IMR-90 (cell line): ENCODE measurements around the gene RRP1B. TPM values are rescaled to one million over a fixed set of nuclear protein-coding genes. Genes with fewer than 3 reads are reported as not detected.

Experiments
- ATAC-seq: fragments of 200-7000 bp; cut with Tn5 transposase; 2 replicates; pipeline ENCODE4 v1.9.1; 2020; ENCODE audit warnings: low read depth, mild to moderate bottlenecking, moderate library complexity
- Bru-seq: library from RNA; stranded (reverse); fragments of 400-500 nt; gene quantifications from one replicate; lab custom pipeline; 2021; lab: Mats Ljungman, UMichigan
- BruChase-seq, 2 experiments: library from RNA; stranded (reverse); fragments of 400-500 nt; gene quantifications; one replicate each; lab custom pipeline; 2021; lab: Mats Ljungman, UMichigan
- BruUV-seq: library from RNA; stranded (reverse); fragments of 400-500 nt; replicated peaks from 2 replicates; lab custom pipeline; 2021; lab: Mats Ljungman, UMichigan
- CTCF ChIA-PET: fragments of 300-600 bp; formaldehyde crosslinking; extraction: SDS; loops from one replicate; lab custom pipeline; 2021; ENCODE audit warnings: antibody characterized with exemption; lab: Yijun Ruan, JAX
- POLR2A ChIA-PET: fragments of 300-600 bp; sonication (Branson Sonifier 250); formaldehyde crosslinking; loops from one replicate; lab custom pipeline; 2022; ENCODE audit warnings: antibody characterized with exemption; ENCODE audit not compliant: unreplicated experiment; lab: Charles Lee
- DNase-seq: peaks from one replicate; pipeline ENCODE4 v3.0.0; 2013
- H2AFZ ChIP-seq: replicated peaks from 2 replicates; pipeline ENCODE3; 2013; ENCODE audit warnings: low read length, mild to moderate bottlenecking; ENCODE audit not compliant: poor library complexity
- H2AK5ac ChIP-seq: 2 replicates; pipeline ENCODE4 v1.6.1; 2013; ENCODE audit warnings: low read depth, low read length, inconsistent platforms
- H2AK9ac ChIP-seq: replicated peaks from 2 replicates; pipeline ENCODE3; 2013; ENCODE audit warnings: mild to moderate bottlenecking, low read depth, low read length, moderate library complexity; ENCODE audit not compliant: poor library complexity
- H2BK120ac ChIP-seq: 2 replicates; pipeline ENCODE4 v1.6.1; 2013; ENCODE audit warnings: low read depth, low read length, inconsistent platforms
- H2BK15ac ChIP-seq: 3 replicates; pipeline ENCODE4 v1.6.1; 2013; ENCODE audit warnings: low read depth, low read length, inconsistent platforms
- H2BK20ac ChIP-seq: 2 replicates; pipeline ENCODE4 v1.6.1; 2013; ENCODE audit warnings: low read depth, mild to moderate bottlenecking, inconsistent platforms, low read length, moderate library complexity
- H2BK5ac ChIP-seq: 2 replicates; pipeline ENCODE4 v1.6.1; 2013; ENCODE audit warnings: mild to moderate bottlenecking, low read depth, low read length, inconsistent platforms; ENCODE audit not compliant: poor library complexity, severe bottlenecking
- H3K14ac ChIP-seq: replicated peaks from 2 replicates; pipeline ENCODE4 v1.6.1; 2013; ENCODE audit warnings: low read depth, low read length, inconsistent platforms
- H3K18ac ChIP-seq: 2 replicates; pipeline ENCODE4 v1.6.1; 2013; ENCODE audit warnings: low read depth, low read length, control low read depth
- H3K23ac ChIP-seq: 2 replicates; pipeline ENCODE4 v1.6.1; 2013; ENCODE audit warnings: low read depth, low read length, inconsistent platforms
- H3K27ac ChIP-seq: 2 replicates; pipeline ENCODE4 v1.5.1; 2013; ENCODE audit warnings: mild to moderate bottlenecking, control low read depth, low read length; ENCODE audit not compliant: insufficient read depth
- H3K27me3 ChIP-seq: 2 replicates; pipeline ENCODE4 v1.6.1; 2013; ENCODE audit warnings: low read length; ENCODE audit not compliant: control insufficient read depth, insufficient read depth
- H3K36me3 ChIP-seq: 2 replicates; pipeline ENCODE4 v1.6.1; 2013; ENCODE audit warnings: low read length, mixed read lengths; ENCODE audit not compliant: control insufficient read depth, insufficient read depth
- H3K4ac ChIP-seq: 2 replicates; pipeline ENCODE4 v1.6.1; 2013; ENCODE audit warnings: low read depth, low read length, inconsistent platforms
- H3K4me1 ChIP-seq: 2 replicates; pipeline ENCODE4 v1.6.1; 2013; ENCODE audit warnings: low read length, mixed read lengths; ENCODE audit not compliant: control insufficient read depth, insufficient read depth
- H3K4me2 ChIP-seq: 2 replicates; pipeline ENCODE4 v1.6.1; 2013; ENCODE audit warnings: low read depth, mild to moderate bottlenecking, control low read depth, low read length, moderate library complexity
- H3K4me3 ChIP-seq: 2 replicates; pipeline ENCODE4 v1.5.1; 2013; ENCODE audit warnings: low read depth, mild to moderate bottlenecking, control low read depth, low read length, moderate library complexity; ENCODE audit not compliant: insufficient read depth
- H3K56ac ChIP-seq: 2 replicates; pipeline ENCODE4 v1.6.1; 2013; ENCODE audit warnings: low read length, inconsistent platforms; ENCODE audit not compliant: insufficient read depth; ENCODE audit errors: extremely low read depth
- H3K79me1 ChIP-seq, 2 experiments: 2 replicates each; pipeline ENCODE4 v1.6.1; 2013; ENCODE audit warnings: low read length in 2 of 2, inconsistent platforms in 1 of 2, low read depth in 1 of 2
- H3K9ac ChIP-seq: 2 replicates; pipeline ENCODE4 v1.6.1; 2013; ENCODE audit warnings: low read depth, low read length, control low read depth
- H3K9me1 ChIP-seq: 2 replicates; pipeline ENCODE4 v1.6.1; 2013; ENCODE audit warnings: low read length, inconsistent platforms; ENCODE audit not compliant: insufficient read depth
- H3K9me3 ChIP-seq: 2 replicates; pipeline ENCODE4 v1.6.1; 2013; ENCODE audit warnings: low read length; ENCODE audit not compliant: control insufficient read depth, insufficient read depth
- H4K20me1 ChIP-seq: 2 replicates; pipeline ENCODE4 v1.6.1; 2013; ENCODE audit warnings: low read length, inconsistent platforms; ENCODE audit not compliant: insufficient read depth
- H4K5ac ChIP-seq: 2 replicates; pipeline ENCODE4 v1.6.1; 2013; ENCODE audit warnings: mild to moderate bottlenecking, low read depth, low read length, control low read depth
- H4K8ac ChIP-seq, 2 experiments: 2 replicates each; pipeline ENCODE4 v1.6.1; 2013; ENCODE audit warnings: low read depth in 2 of 2, low read length in 2 of 2, control low read depth in 1 of 2, inconsistent platforms in 1 of 2
- H4K91ac ChIP-seq: 2 replicates; pipeline ENCODE4 v1.6.1; 2013; ENCODE audit warnings: low read depth, low read length, inconsistent platforms; ENCODE audit not compliant: insufficient read depth
- BHLHE40 ChIP-seq: fragments of 150-350 bp; IDR thresholded peaks from 2 replicates; pipeline ENCODE4 v1.6.1; 2016; ENCODE audit warnings: mild to moderate bottlenecking, low read depth, low read length
- CEBPB ChIP-seq: IDR thresholded peaks from 2 replicates; pipeline ENCODE4 v1.6.1; 2012; ENCODE audit warnings: low read depth, low read length, improper control_type of control experiment
- MXI1 ChIP-seq: IDR thresholded peaks from 2 replicates; pipeline ENCODE4 v1.6.1; 2012; ENCODE audit warnings: low read depth, mild to moderate bottlenecking, low read length, moderate library complexity, borderline replicate concordance
- RAD21 ChIP-seq: IDR thresholded peaks from 2 replicates; pipeline ENCODE4 v1.6.1; 2012; ENCODE audit warnings: low read length, improper control_type of control experiment
- RCOR1 ChIP-seq: IDR thresholded peaks from 2 replicates; pipeline ENCODE4 v1.6.1; 2012; ENCODE audit warnings: mild to moderate bottlenecking, low read length, improper control_type of control experiment; ENCODE audit not compliant: insufficient replicate concordance
- RFX5 ChIP-seq: IDR thresholded peaks from 2 replicates; pipeline ENCODE4 v1.8.0; 2012; ENCODE audit warnings: low read depth, mild to moderate bottlenecking, low read length, moderate library complexity
- WGBS, 2 experiments: methylation state at CpG; one replicate each; pipeline versions ENCODE4 v1.1.5 to v1.1.7; 2013; ENCODE audit warnings: missing lambda C conversion rate in 2 of 2; ENCODE audit not compliant: insufficient read length in 1 of 2; ENCODE audit errors: extremely low coverage in 2 of 2; 5-methylcytosine and 5-hydroxymethylcytosine counted together
- dilution Hi-C: fragments of 300-500 bp; cut with HindIII; formaldehyde crosslinking; loops from one replicate; pipeline ENCODE4 v1.14.3; 2018; ENCODE audit warnings: low sequenced_read_pairs; ENCODE audit not compliant: unreplicated experiment
- in situ Hi-C: fragments of 300-500 bp; cut with MboI; formaldehyde crosslinking; loops from 3 replicates; pipeline ENCODE4 v1.14.3; 2019; ENCODE audit warnings: low sequenced_read_pairs, inconsistent platforms, mixed read lengths
- intact Hi-C: fragments of 100-400 bp; cut with micrococcal nuclease; formaldehyde crosslinking; loops from 2 replicates; pipeline ENCODE4 v1.10.0; 2022
- long read RNA-seq: library from polyadenylated mRNA; unstranded; transcript quantifications from one replicate; pipeline ENCODE4 v2.0.0, GENCODE V29; 2021; ENCODE audit not compliant: unreplicated experiment
- polyA plus RNA-seq, 3 experiments: library from polyadenylated mRNA; depleted of rRNA; stranded (reverse); fragments of >200 nt; gene quantifications; 2 replicates each; pipeline ENCODE4 v1.2.3, GENCODE V29; 2012; ENCODE audit warnings: low replicate concordance in 1 of 3
- total RNA-seq: library from RNA; depleted of rRNA; stranded (reverse); fragments of >200 nt; gene quantifications from 2 replicates; pipeline ENCODE4 v1.2.3, GENCODE V29; 2012; rRNA removed
- TF ChIP-seq, protein P1 (sequence below): conservative IDR thresholded peaks from 2 replicates; pipeline ENCODE4 v1.5.1; 2012; ENCODE audit warnings: mild to moderate bottlenecking, low read depth, low read length, improper control_type of control experiment
- TF ChIP-seq, protein P2 (sequence below): fragments of 150-350 bp; IDR thresholded peaks from 2 replicates; pipeline ENCODE4 v1.6.1; 2016; ENCODE audit warnings: low read depth, mild to moderate bottlenecking, low read length, moderate library complexity, borderline replicate concordance

The RRP1B gene, protein sequence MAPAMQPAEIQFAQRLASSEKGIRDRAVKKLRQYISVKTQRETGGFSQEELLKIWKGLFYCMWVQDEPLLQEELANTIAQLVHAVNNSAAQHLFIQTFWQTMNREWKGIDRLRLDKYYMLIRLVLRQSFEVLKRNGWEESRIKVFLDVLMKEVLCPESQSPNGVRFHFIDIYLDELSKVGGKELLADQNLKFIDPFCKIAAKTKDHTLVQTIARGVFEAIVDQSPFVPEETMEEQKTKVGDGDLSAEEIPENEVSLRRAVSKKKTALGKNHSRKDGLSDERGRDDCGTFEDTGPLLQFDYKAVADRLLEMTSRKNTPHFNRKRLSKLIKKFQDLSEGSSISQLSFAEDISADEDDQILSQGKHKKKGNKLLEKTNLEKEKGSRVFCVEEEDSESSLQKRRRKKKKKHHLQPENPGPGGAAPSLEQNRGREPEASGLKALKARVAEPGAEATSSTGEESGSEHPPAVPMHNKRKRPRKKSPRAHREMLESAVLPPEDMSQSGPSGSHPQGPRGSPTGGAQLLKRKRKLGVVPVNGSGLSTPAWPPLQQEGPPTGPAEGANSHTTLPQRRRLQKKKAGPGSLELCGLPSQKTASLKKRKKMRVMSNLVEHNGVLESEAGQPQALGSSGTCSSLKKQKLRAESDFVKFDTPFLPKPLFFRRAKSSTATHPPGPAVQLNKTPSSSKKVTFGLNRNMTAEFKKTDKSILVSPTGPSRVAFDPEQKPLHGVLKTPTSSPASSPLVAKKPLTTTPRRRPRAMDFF
- 16.1 and 21.4 TPM in 2 replicates for total RNA-seq
- 11.1 and 11.7 TPM in 2 replicates for polyA plus RNA-seq (2012; rRNA removed)
- polyA plus RNA-seq (2012; cell fraction: cytosol; rRNA removed) = 6.4 and 7.0 TPM in 2 replicates
- 9.0 and 10.9 TPM in 2 replicates for polyA plus RNA-seq (2012; cell fraction: nucleus; rRNA removed; ENCODE audit: low replicate concordance)
- percentile 72 among the genes with signal in this experiment for Bru-seq, nascent RNA
- percentile 78 among the genes with signal in this experiment for BruChase-seq, experiment 1, labeled RNA remaining after a 6-hour chase
- percentile 81 among the genes with signal in this experiment for BruChase-seq, experiment 2, labeled RNA remaining after a 2-hour chase
- long read RNA-seq, partial matches to known transcripts = 21 of 23 reads
- long read RNA-seq, other reads (novel, unspliced or antisense) = 2 of 23 reads

- peaks cover 5% of the 10 kb centered on the region for H3K36me3 ChIP-seq
- intact Hi-C loops (no loop called here), dilution Hi-C loops (no loop called here), in situ Hi-C loops (no loop called here)
- peaks cover 21 to 34% of the 10 kb centered on the region in 2 experiments for H3K79me1 ChIP-seq
- H3K9me1 ChIP-seq = peaks cover 16% of the 10 kb centered on the region
- WGBS, 2 experiments = 5% methylated on average over 73 of the region's 92 CpGs; no CpG with 5 or more reads in 1 of the 2 experiments
- peak within 1 kb of the TSS; percentile 96 for H3K56ac ChIP-seq
- H2BK5ac ChIP-seq = peak within 1 kb of the TSS; percentile 87
- H4K8ac ChIP-seq = peak within 1 kb of the TSS; percentile 100
- peak within 1 kb of the TSS; percentile 98 for H4K91ac ChIP-seq
- ATAC-seq (peak; percentile 92), DNase-seq (peak; percentile 79)
- POLR2A ChIA-PET = no interaction called here
- peak within 1 kb of the TSS; percentile 86 for H3K9ac ChIP-seq
- H3K27ac ChIP-seq = peak within 1 kb of the TSS; percentile 90
- H3K23ac ChIP-seq = peak within 1 kb of the TSS; percentile 92
- CTCF ChIA-PET = no interaction called here
- peak within 1 kb of the TSS; percentile 98 for H3K4me2 ChIP-seq
- no peaks in the 10 kb centered on the region for H3K27me3 ChIP-seq
- BruUV-seq = no TSS peak
- peak within 1 kb of the TSS; percentile 96; the same call in 1 of the 3 replicates for H2BK15ac ChIP-seq
- peak within 1 kb of the TSS; percentile 97 for H3K4ac ChIP-seq
- H2AFZ ChIP-seq = peak within 1 kb of the TSS; percentile 98
- peaks cover 10% of the 10 kb centered on the region for H4K20me1 ChIP-seq
- peak within 1 kb of the TSS; percentile 98 for H2AK9ac ChIP-seq
- H3K18ac ChIP-seq = peak within 1 kb of the TSS; percentile 85
- peak within 1 kb of the TSS; percentile 95 for H3K14ac ChIP-seq
- no peaks in the 10 kb centered on the region for H3K9me3 ChIP-seq
- peak within 1 kb of the TSS; percentile 99 for H4K5ac ChIP-seq
- 0 out of 2 replicates have a peak within 1 kb of the TSS, but pooled peaks have one; percentile 64 for H2BK20ac ChIP-seq
- H2BK120ac ChIP-seq = peak within 1 kb of the TSS; percentile 59
- H3K4me1 ChIP-seq = peaks cover 9% of the 10 kb centered on the region
- H2AK5ac ChIP-seq = peak within 1 kb of the TSS; percentile 95
- H3K4me3 ChIP-seq = peak within 1 kb of the TSS; percentile 92
- TF ChIP-seq CEBPB (no peak), RFX5 (no peak), RCOR1 (no peak), MXI1 (peak; percentile 80), RAD21 (peak; percentile 16; the same call in 1 of the 2 replicates), BHLHE40 (peak; percentile 85)
- TF ChIP-seq, protein P1, sequence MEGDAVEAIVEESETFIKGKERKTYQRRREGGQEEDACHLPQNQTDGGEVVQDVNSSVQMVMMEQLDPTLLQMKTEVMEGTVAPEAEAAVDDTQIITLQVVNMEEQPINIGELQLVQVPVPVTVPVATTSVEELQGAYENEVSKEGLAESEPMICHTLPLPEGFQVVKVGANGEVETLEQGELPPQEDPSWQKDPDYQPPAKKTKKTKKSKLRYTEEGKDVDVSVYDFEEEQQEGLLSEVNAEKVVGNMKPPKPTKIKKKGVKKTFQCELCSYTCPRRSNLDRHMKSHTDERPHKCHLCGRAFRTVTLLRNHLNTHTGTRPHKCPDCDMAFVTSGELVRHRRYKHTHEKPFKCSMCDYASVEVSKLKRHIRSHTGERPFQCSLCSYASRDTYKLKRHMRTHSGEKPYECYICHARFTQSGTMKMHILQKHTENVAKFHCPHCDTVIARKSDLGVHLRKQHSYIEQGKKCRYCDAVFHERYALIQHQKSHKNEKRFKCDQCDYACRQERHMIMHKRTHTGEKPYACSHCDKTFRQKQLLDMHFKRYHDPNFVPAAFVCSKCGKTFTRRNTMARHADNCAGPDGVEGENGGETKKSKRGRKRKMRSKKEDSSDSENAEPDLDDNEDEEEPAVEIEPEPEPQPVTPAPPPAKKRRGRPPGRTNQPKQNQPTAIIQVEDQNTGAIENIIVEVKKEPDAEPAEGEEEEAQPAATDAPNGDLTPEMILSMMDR = peak; percentile 18; the same call in 1 of the 2 replicates
- TF ChIP-seq, protein P2, sequence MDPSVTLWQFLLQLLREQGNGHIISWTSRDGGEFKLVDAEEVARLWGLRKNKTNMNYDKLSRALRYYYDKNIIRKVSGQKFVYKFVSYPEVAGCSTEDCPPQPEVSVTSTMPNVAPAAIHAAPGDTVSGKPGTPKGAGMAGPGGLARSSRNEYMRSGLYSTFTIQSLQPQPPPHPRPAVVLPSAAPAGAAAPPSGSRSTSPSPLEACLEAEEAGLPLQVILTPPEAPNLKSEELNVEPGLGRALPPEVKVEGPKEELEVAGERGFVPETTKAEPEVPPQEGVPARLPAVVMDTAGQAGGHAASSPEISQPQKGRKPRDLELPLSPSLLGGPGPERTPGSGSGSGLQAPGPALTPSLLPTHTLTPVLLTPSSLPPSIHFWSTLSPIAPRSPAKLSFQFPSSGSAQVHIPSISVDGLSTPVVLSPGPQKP = no peak
Measured at GRCh38 chr21:43659136-43660000, at the start of gene RRP1B, which contains the start of gene HSF2BP. Gene RRP1B (plus strand): TSS chr21:43659560. CDS start chr21:43659665, 105 bp downstream. Gene HSF2BP (minus strand): TSS chr21:43659488. CDS start chr21:43658096, 1,392 bp downstream.
